Measurements from ENCODE around the gene MAMSTR. TPM values are rescaled to one million over a fixed set of nuclear protein-coding genes. Genes with fewer than 3 reads are reported as not detected.

MAMSTR gene
- total RNA-seq, 1 donor from 2014 or later, result 1.3 TPM

- H3K9me3 Mint-ChIP-seq (ENCODE audit: unreplicated experiment), result no peaks in the 10 kb centered on the region
- H3K27ac Mint-ChIP-seq (ENCODE audit: unreplicated experiment), result no peak overlapping the region
- H3K4me1 Mint-ChIP-seq (ENCODE audit: unreplicated experiment), result peaks cover 2% of the 10 kb centered on the region
- H3K27me3 Mint-ChIP-seq (ENCODE audit: unreplicated experiment), result no peaks in the 10 kb centered on the region
- H3K36me3 Mint-ChIP-seq (ENCODE audit: unreplicated experiment), result no peaks in the 10 kb centered on the region
- no peak for DNase-seq (ENCODE audit: extremely low spot score, unreplicated experiment)
- H3K4me3 Mint-ChIP-seq (ENCODE audit: unreplicated experiment), result no peak overlapping the region
- TF ChIP-seq CTCF (IDR thresholded peaks at IDR 0.05), result no peak
Measured at GRCh38 chr19:48665786-48666185, 53.7 kb downstream of the MAMSTR start.

GRCh38 chr19:48664476-48664875, 55.0 kb downstream of the MAMSTR start:
- DNase-seq (ENCODE audit: extremely low spot score, unreplicated experiment), result no peak
- no peak for TF ChIP-seq CTCF (IDR thresholded peaks at IDR 0.05)
- peaks cover 4% of the 10 kb centered on the region for H3K4me1 Mint-ChIP-seq (ENCODE audit: unreplicated experiment)
- no peak overlapping the region for H3K4me3 Mint-ChIP-seq (ENCODE audit: unreplicated experiment)
- no peaks in the 10 kb centered on the region for H3K36me3 Mint-ChIP-seq (ENCODE audit: unreplicated experiment)
- H3K9me3 Mint-ChIP-seq (ENCODE audit: unreplicated experiment), result no peaks in the 10 kb centered on the region
- H3K27me3 Mint-ChIP-seq (ENCODE audit: unreplicated experiment), result no peaks in the 10 kb centered on the region
- H3K27ac Mint-ChIP-seq (ENCODE audit: unreplicated experiment), result no peak overlapping the region

GRCh38 chr19:48663667-48664066, 55.9 kb downstream of the MAMSTR start:
- H3K36me3 Mint-ChIP-seq (ENCODE audit: unreplicated experiment), result no peaks in the 10 kb centered on the region
- DNase-seq (ENCODE audit: extremely low spot score, unreplicated experiment), result no peak
- H3K27me3 Mint-ChIP-seq (ENCODE audit: unreplicated experiment), result no peaks in the 10 kb centered on the region
- TF ChIP-seq CTCF (IDR thresholded peaks at IDR 0.05), result no peak
- H3K27ac Mint-ChIP-seq (ENCODE audit: unreplicated experiment), result no peak overlapping the region
- H3K9me3 Mint-ChIP-seq (ENCODE audit: unreplicated experiment), result no peaks in the 10 kb centered on the region
- no peak overlapping the region for H3K4me3 Mint-ChIP-seq (ENCODE audit: unreplicated experiment)
- peaks cover 4% of the 10 kb centered on the region for H3K4me1 Mint-ChIP-seq (ENCODE audit: unreplicated experiment)

Other genes starting within 250 kb of the MAMSTR start
- gene LMTK3, start 207.9 kb downstream of the MAMSTR start, total RNA-seq, result 0.32 and 0.39 TPM in 2 replicates
- gene SULT2B1, start 167.6 kb downstream of the MAMSTR start, total RNA-seq, result not detected in 2 replicates
- gene SPACA4, start 113.0 kb downstream of the MAMSTR start, total RNA-seq, result not detected in 2 replicates
- 1.1 and 1.3 TPM in 2 replicates for gene FAM83E, start 104.6 kb downstream of the MAMSTR start, total RNA-seq
- 1,287 and 1,310 TPM in 2 replicates for gene RPL18, start 100.5 kb downstream of the MAMSTR start, total RNA-seq
- 34.4 and 34.7 TPM in 2 replicates for gene SPHK2, start 100.2 kb downstream of the MAMSTR start, total RNA-seq
- gene DBP, start 82.3 kb downstream of the MAMSTR start, total RNA-seq, result 18.5 and 20.3 TPM in 2 replicates
- gene CA11, start 73.5 kb downstream of the MAMSTR start, total RNA-seq, result 34.2 and 40.7 TPM in 2 replicates
- 1.3 and 1.7 TPM in 2 replicates for gene NTN5, start 46.7 kb downstream of the MAMSTR start, total RNA-seq
- gene FUT2, start 23.8 kb downstream of the MAMSTR start, total RNA-seq, result not detected in 2 replicates
- 0.43 and 0.57 TPM in 2 replicates for gene RASIP1, start 20.9 kb upstream of the MAMSTR start, total RNA-seq
- gene IZUMO1, start 27.2 kb upstream of the MAMSTR start, total RNA-seq, result not detected in 2 replicates
- gene FUT1, start 32.9 kb upstream of the MAMSTR start, total RNA-seq, result 0.11 TPM in 1 of 2 replicates, not detected in the other
- not detected in 2 replicates for gene FGF21, start 35.8 kb upstream of the MAMSTR start, total RNA-seq
- gene BCAT2, start 91.3 kb upstream of the MAMSTR start, total RNA-seq, result 48.5 and 50.5 TPM in 2 replicates
- 23.9 and 29.1 TPM in 2 replicates for gene HSD17B14, start 116.8 kb upstream of the MAMSTR start, total RNA-seq
- gene PLEKHA4, start 148.9 kb upstream of the MAMSTR start, total RNA-seq, result 31.0 and 40.0 TPM in 2 replicates
- gene PPP1R15A, start 152.7 kb upstream of the MAMSTR start, total RNA-seq, result 96.5 and 118 TPM in 2 replicates
- gene TULP2, start 179.0 kb upstream of the MAMSTR start, total RNA-seq, result not detected in 2 replicates
- gene NUCB1, start 180.6 kb upstream of the MAMSTR start, total RNA-seq, result 260 and 264 TPM in 2 replicates
- gene DHDH, start 214.0 kb upstream of the MAMSTR start, total RNA-seq, result 0.67 TPM in 1 of 2 replicates, not detected in the other
- 154 and 172 TPM in 2 replicates for gene BAX, start 235.2 kb upstream of the MAMSTR start, total RNA-seq
- 2,724 and 2,792 TPM in 2 replicates for gene FTL, start 245.6 kb upstream of the MAMSTR start, total RNA-seq

Measured in osteocyte (in vitro differentiated cells).